HEK293 (cell line): ENCODE data around the gene BLACAT1.

Experiments
- CTCF ChIP-seq: fragments of 450-650 bp; formaldehyde crosslinking; IDR thresholded peaks from 2 replicates; pipeline ENCODE4 v1.5.1; 2016; ENCODE audit warnings: missing biosample characterization, missing genetic modification characterization
- REST ChIP-seq: fragments of 450-650 bp; formaldehyde crosslinking; IDR thresholded peaks from 2 replicates; pipeline ENCODE4 v1.5.1; 2016; ENCODE audit warnings: missing biosample characterization, missing genetic modification characterization
- SETDB1 ChIP-seq: IDR thresholded peaks from one replicate; pipeline ENCODE4 v1.6.1; 2017; ENCODE audit warnings: mild to moderate bottlenecking, low read length, moderate library complexity, mixed read lengths; ENCODE audit not compliant: insufficient read length
- TCF7L2 ChIP-seq: IDR thresholded peaks from 2 replicates; pipeline ENCODE4 v1.6.1; 2011; ENCODE audit warnings: low read depth, mild to moderate bottlenecking, inconsistent platforms, low read length, moderate library complexity, borderline replicate concordance
- TRIM28 ChIP-seq: IDR thresholded peaks from 2 replicates; pipeline ENCODE4 v1.6.1; 2011; ENCODE audit warnings: low read length, control low read depth, borderline replicate concordance
- ZBTB8A ChIP-seq: fragments of 450-650 bp; formaldehyde crosslinking; IDR thresholded peaks from 2 replicates; pipeline ENCODE4 v1.5.1; 2016; ENCODE audit warnings: missing biosample characterization, missing genetic modification characterization
- ZFP3 ChIP-seq: fragments of 450-650 bp; formaldehyde crosslinking; IDR thresholded peaks from 2 replicates; pipeline ENCODE4 v1.5.1; 2016; ENCODE audit warnings: low read depth, missing biosample characterization, missing genetic modification characterization
- ZNF449 ChIP-seq: fragments of 450-650 bp; formaldehyde crosslinking; IDR thresholded peaks from 2 replicates; pipeline ENCODE4 v1.5.1; 2017; ENCODE audit warnings: missing biosample characterization, mild to moderate bottlenecking, missing genetic modification characterization, moderate library complexity
- ZNF670 ChIP-seq: fragments of 450-650 bp; formaldehyde crosslinking; IDR thresholded peaks from 2 replicates; pipeline ENCODE4 v1.5.1; 2016; ENCODE audit warnings: missing biosample characterization, missing genetic modification characterization, low read depth
- ZNF677 ChIP-seq: fragments of 450-650 bp; IDR thresholded peaks from 2 replicates; pipeline ENCODE4 v1.5.0; 2018; ENCODE audit warnings: missing biosample characterization, mild to moderate bottlenecking, missing genetic modification characterization, moderate library complexity
- ZSCAN18 ChIP-seq: fragments of 450-650 bp; formaldehyde crosslinking; IDR thresholded peaks from 2 replicates; pipeline ENCODE4 v1.5.1; 2016; ENCODE audit warnings: missing biosample characterization, missing genetic modification characterization
- ZSCAN30 ChIP-seq: fragments of 450-650 bp; IDR thresholded peaks from 2 replicates; pipeline ENCODE4 v1.5.1; 2018; ENCODE audit warnings: missing biosample characterization, mild to moderate bottlenecking, missing genetic modification characterization, moderate library complexity

GRCh38 chr1:205483372-205483771 is 27.5 kb upstream of the BLACAT1 start:
- no peak for TF ChIP-seq REST
- no peak for TF ChIP-seq TCF7L2
- no peak for TF ChIP-seq ZFP3 (tag by site-specific recombination)
- TF ChIP-seq SETDB1, result no peak
- TF ChIP-seq ZSCAN18 (tag by site-specific recombination), result no peak
- TF ChIP-seq CTCF (tag by site-specific recombination), result no peak
- TF ChIP-seq ZNF677 (tag by site-specific recombination), result no peak
- no peak for TF ChIP-seq ZSCAN30 (tag by site-specific recombination)
- no peak for TF ChIP-seq ZNF449 (tag by site-specific recombination)
- TF ChIP-seq TRIM28, result no peak
- no peak for TF ChIP-seq ZNF670 (tag by site-specific recombination)
- no peak for TF ChIP-seq ZBTB8A (tag by site-specific recombination)
